ENCODE data around the gene ATP8A2. TPM values are rescaled to one million over a fixed set of nuclear protein-coding genes. Genes with fewer than 3 reads are reported as not detected.

The ATP8A2 gene
- total and polyA plus RNA-seq, 2 of the 8 experiments (the other 6 are each of a cell fraction or from before 2014, with no cell fraction given), result 2.4 to 8.3 TPM

DNA sequence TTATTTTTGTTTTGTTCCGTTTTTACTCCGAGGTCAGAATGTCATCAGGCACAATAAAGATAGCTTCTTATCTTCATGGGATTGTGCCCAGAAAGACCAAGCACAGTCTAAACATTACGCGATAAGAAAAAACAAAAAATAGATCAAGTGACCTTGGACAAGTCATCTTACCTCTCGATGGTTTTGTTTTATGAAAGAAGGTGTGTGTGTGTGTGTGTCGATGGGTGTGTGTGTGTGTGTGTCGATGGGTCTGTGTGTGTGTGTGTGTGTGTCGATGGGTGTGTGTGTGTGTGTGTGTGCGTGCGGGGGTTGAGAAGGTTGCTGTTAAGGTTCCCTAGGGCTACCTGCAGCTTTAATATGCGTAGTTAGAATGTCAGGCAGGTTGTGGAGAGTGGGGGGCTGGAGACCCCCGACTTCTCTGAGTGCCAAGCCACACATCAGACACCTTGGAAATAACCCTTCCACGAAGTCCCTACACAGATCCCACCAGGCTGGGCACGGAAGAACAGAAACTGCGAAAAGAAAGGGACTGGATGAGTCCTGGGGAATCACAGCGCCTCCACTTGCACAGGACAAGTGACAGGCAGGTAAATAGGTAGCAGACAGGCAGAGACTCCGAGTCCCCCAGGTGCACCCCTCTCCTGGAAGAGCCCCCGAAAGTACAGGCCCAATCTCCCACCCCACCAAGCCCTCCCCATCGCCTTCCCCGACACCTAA is 458 bp upstream of the ATP8A2 start:
- H3K79me1 ChIP-seq (ENCODE audit: low read depth, low read length), result no peaks in the 10 kb centered on the region
- H3K4me3 ChIP-seq (ENCODE audit: extremely low read depth in 1 of 4, insufficient read depth in 2 of 4, low read depth in 3 of 4, low read length in 4 of 4), result peak overlapping the region; percentile 47 to 66 (median 54)
- no peak overlapping the region for H3K4ac ChIP-seq (replicated peaks; ENCODE audit: insufficient read length, low read depth, low read length)
- H2AFZ ChIP-seq (ENCODE audit: low read length), result 0 out of 2 replicates have a peak overlapping the region, but pooled peaks have one; percentile 40
- no peak overlapping the region for H2BK5ac ChIP-seq (ENCODE audit: low read depth, low read length)
- no peak overlapping the region for H2BK20ac ChIP-seq (ENCODE audit: low read length)
- no peak overlapping the region for H4K5ac ChIP-seq (ENCODE audit: insufficient read length, low read depth, low read length)
- H3K56ac ChIP-seq (replicated peaks; ENCODE audit: insufficient read length, low read depth, low read length), result no peak overlapping the region
- H3K9me3 ChIP-seq (ENCODE audit: insufficient read depth in 2 of 2, low read depth in 1 of 2, low read length in 1 of 2), result no peaks in the 10 kb centered on the region
- H3K4me2 ChIP-seq (ENCODE audit: insufficient read depth in 1 of 2, low read depth in 2 of 2, low read length in 2 of 2), result peak overlapping the region; percentile 63 to 95
- WGBS, 2 experiments (ENCODE audit: extremely low coverage in 1 of 2, insufficient coverage in 1 of 2, insufficient read length in 1 of 2, insufficient replicate concordance in 2 of 2, low coverage in 1 of 2, low lambda C conversion rate in 2 of 2, missing lambda C conversion rate in 1 of 2), result 43% methylated on average over 13 of the region's 20 CpGs; no CpG with 5 or more reads in 1 of the 2 experiments
- no peak overlapping the region for H2BK120ac ChIP-seq (replicated peaks; ENCODE audit: low read depth, low read length)
- TF ChIP-seq ZNF274 (IDR thresholded peaks at IDR 0.05; ENCODE audit: borderline replicate concordance, extremely low read depth, low read length) (no peak), KDM1A (IDR thresholded peaks at IDR 0.05; ENCODE audit: borderline replicate concordance, low read length) (peak; percentile 52; the same call in 1 of the 2 replicates)
- TF ChIP-seq, protein P1, sequence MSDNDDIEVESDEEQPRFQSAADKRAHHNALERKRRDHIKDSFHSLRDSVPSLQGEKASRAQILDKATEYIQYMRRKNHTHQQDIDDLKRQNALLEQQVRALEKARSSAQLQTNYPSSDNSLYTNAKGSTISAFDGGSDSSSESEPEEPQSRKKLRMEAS (IDR thresholded peaks at IDR 0.05), result no peak
- peaks cover 3 to 16% (median 7%) of the 10 kb centered on the region in 4 experiments; a peak in 6 of 7 replicates for H3K4me1 ChIP-seq (replicated peaks in 1 of 4; ENCODE audit: control insufficient read depth in 3 of 4, insufficient read depth in 4 of 4, low read length in 3 of 4)
- no peak overlapping the region for H2BK12ac ChIP-seq (ENCODE audit: low read depth, low read length)
- no peak overlapping the region for H3K14ac ChIP-seq (ENCODE audit: insufficient read length)
- no peak overlapping the region for H4K91ac ChIP-seq (replicated peaks; ENCODE audit: insufficient read length, low read length)
- no peak overlapping the region for H2AK5ac ChIP-seq (ENCODE audit: low read depth, low read length)
- peak overlapping the region; percentile 62; the same call in 1 of the 2 replicates for H4K8ac ChIP-seq (ENCODE audit: extremely low read depth, insufficient read depth, low read length)
- no peaks in the 10 kb centered on the region for H3K79me2 ChIP-seq (ENCODE audit: control insufficient read depth in 1 of 2, insufficient read depth in 2 of 2, low read length in 2 of 2)
- no peak overlapping the region for H2BK15ac ChIP-seq (ENCODE audit: low read length)
- DNase-seq (ENCODE audit: low read depth in 1 of 2, low spot score in 2 of 2) (no peak), FAIRE-seq (no peak)
- H3K23ac ChIP-seq (ENCODE audit: insufficient read length), result no peak overlapping the region
- no peak overlapping the region for H3K18ac ChIP-seq (ENCODE audit: extremely low read depth, low read length)
- H3K9ac ChIP-seq (replicated peaks in 1 of 4; ENCODE audit: extremely low read depth in 1 of 4, low read depth in 3 of 4, low read length in 3 of 4), result no peak overlapping the region
- peaks cover 16% of the 10 kb centered on the region for H3K23me2 ChIP-seq (ENCODE audit: low read depth, low read length)
- H4K20me1 ChIP-seq (replicated peaks in 1 of 2; ENCODE audit: control insufficient read depth in 1 of 2, insufficient read depth in 2 of 2, low read length in 2 of 2), result no peaks in the 10 kb centered on the region
- no peak overlapping the region for H3K27ac ChIP-seq (ENCODE audit: low read depth, low read length)
- H3K27me3 ChIP-seq (replicated peaks in 1 of 4; ENCODE audit: control insufficient read depth in 3 of 4, extremely low read depth in 1 of 4, insufficient read depth in 3 of 4, low read length in 3 of 4), result peaks cover 9 to 36% (median 31%) of the 10 kb centered on the region in 4 experiments
- POLR2A ChIA-PET (ENCODE audit: partially characterized antibody), result no interaction called here
- CTCF ChIA-PET (ENCODE audit: partially characterized antibody), result interaction anchor here (0.6 kb wide), 1 partner anchor 186 kb away, joined by 4 read pairs; no protein-coding TSS in a partner anchor
- no peaks in the 10 kb centered on the region for H3K36me3 ChIP-seq (ENCODE audit: control insufficient read depth in 2 of 4, insufficient read depth in 4 of 4, low read length in 3 of 4)

Measured in H1 (cell line).